Renal pelvis (tissue), 4 donors: ENCODE results near the gene NR1D2. TPM values are rescaled to one million over a fixed set of nuclear protein-coding genes. Genes with fewer than 3 reads are reported as not detected.

Experiments
- DNase-seq: peaks from one replicate; pipeline ENCODE4 v3.0.0-alpha.2; 2013
- polyA plus RNA-seq, 3 donors: library from polyadenylated mRNA; unstranded; fragments of 120-200 nt; gene quantifications; one replicate each; pipeline ENCODE4 v1.2.1, GENCODE V29; 2013; ENCODE audit not compliant: insufficient read length in 3 of 3

NR1D2 gene
- polyA plus RNA-seq, 3 donors, result 32.0 to 43.7 (median 39.6) TPM

DNA sequence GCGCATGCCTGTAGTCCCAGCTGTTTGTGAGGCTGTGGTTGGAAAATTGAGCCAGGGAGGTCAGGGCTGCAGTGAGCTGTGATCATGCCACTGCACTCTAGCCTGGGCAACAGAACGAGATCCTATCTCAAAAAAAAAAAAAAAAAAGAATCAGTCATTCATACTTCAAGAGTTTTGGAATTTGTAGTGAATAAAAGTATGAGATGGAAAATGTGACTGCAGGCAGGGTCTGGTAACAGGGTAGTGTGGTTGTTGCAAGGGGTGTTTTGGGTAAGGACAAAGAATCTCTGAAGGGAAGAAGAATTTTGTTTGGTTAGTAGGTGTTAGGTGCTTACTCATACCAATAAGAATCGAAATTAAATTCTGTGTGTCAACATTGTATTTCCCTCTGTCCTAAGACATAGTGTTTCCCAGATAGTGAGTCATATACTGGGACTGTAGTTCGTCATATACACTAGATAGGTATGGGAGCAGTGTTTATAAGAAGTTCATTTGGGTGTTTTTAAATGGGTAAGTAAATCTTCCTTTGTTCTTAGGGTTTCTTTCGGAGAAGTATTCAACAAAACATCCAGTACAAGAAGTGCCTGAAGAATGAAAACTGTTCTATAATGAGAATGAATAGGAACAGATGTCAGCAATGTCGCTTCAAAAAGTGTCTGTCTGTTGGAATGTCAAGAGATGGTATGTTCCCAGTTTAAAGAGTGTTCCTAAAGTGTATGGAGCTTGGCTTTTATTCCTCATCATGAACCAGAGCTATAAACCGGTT lies 14.2 kb downstream of the NR1D2 start:
- DNase-seq, result no peak

- DNase-seq, result no peak
Measured at GRCh38 chr3:23960649-23961048, 15.6 kb downstream of the NR1D2 start.

DNA sequence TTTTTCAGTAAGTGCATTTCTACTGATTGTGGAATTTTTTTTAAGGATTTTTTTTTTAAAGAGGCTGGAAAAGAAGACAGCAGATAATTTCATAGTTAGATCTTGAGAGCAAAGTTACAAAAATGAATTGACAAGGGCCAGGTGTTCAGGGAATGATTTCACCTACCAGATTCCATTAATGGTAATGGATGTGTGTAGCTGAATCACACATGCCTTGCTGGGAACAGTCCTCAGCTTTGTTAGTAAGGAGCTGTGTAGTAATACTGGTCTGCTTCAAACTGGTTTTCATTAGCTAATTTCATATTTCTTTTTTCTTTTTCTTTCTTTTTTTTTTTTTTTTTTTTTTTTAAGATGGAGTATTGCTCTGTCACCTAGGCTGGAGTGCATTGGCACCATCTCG lies 16.0 kb downstream of the NR1D2 start:
- no peak for DNase-seq

DNA sequence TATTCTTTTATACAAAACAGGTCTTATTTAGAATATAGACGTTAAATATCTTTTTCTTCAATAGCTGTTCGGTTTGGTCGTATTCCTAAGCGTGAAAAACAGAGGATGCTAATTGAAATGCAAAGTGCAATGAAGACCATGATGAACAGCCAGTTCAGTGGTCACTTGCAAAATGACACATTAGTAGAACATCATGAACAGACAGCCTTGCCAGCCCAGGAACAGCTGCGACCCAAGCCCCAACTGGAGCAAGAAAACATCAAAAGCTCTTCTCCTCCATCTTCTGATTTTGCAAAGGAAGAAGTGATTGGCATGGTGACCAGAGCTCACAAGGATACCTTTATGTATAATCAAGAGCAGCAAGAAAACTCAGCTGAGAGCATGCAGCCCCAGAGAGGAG lies 16.8 kb downstream of the NR1D2 start:
- DNase-seq, result no peak

DNA sequence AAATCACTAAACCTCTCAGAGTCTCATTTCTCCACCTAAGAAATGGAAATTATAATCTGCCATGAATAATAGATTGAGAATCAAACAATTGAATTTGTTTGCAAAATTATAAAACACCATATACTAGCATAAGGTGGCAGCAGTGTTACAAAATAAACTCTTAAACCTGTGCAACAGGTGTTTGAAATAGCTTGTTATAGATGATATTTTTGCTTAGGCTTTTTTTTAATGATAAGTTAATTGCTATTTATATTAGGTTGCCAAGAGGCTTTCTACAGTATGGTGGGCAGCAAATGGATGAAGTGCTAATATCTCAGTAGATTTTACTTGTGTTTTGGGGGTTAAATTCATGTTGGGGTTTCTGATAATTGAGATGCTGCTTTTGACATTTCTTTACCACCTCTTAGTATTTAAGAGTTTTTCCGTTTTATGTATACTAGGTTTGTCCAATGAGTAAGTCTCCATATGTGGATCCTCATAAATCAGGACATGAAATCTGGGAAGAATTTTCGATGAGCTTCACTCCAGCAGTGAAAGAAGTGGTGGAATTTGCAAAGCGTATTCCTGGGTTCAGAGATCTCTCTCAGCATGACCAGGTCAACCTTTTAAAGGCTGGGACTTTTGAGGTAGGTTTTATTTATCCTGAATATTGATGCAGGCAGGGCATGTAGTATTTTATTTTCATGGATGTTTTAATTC lies 19.6 kb downstream of the NR1D2 start:
- no peak for DNase-seq

GRCh38 chr3:23966328-23966727 lies 21.2 kb downstream of the NR1D2 start:
- peak; percentile 44 for DNase-seq

DNA sequence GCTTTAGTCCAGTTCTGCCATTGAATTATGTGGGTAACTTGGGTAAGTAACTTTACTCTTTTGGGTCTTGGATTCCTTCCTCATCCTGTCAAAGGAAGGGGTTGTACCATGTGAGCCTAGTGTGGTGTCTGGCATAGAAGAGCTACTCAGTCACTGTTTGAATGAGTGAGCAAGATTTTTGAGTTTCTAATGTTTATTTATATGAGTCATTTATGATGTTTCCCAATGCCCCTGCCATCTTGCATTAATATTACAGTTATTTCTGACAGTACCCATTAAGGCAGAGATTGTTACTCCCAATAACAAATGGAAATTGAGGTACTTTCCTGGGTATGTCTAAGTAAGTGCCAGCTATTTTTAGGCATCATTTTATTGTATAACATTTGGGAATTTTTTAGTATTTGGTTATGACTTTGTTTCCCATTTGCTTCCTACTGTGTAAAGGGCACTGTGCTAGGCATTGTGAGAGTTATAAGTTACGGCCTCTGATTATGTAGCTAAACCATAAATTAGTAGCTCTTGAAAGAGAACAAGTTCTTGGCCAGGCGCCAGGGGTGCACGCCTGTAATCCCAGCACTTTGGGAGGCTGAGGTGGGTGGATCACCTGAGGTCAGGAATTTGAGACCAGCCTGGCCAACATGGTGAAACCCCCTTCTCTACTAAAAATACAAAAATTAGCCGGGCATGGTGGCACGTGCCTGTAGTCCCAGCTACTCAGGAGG lies 23.5 kb downstream of the NR1D2 start:
- DNase-seq, result no peak

- DNase-seq, result no peak
Measured at GRCh38 chr3:23969393-23969792, 24.3 kb downstream of the NR1D2 start.

- no peak for DNase-seq
Measured at GRCh38 chr3:23971684-23972083, 26.6 kb downstream of the NR1D2 start.

GRCh38 chr3:23976555-23976954 lies 31.5 kb downstream of the NR1D2 start:
- DNase-seq, result no peak

DNA sequence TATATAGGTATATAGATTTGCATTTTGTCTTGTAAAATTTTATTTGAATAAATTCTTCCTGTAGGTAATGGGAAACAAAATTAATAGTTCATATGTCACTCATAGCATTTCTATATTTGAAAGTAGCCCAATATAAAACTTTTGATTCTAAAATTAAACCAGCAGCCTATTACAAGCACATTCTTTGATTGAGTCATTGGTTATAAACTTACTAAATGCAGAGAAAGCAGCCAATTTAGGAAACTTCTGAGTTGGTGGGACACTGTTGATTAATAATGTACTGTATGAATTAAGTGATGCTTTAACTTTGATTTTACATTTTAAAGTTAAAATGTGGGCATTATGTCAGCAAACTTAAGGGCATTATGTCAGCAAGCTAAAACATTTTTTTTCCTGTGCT lies 34.5 kb downstream of the NR1D2 start:
- DNase-seq, result no peak

GRCh38 chr3:23981136-23981535 lies 36.0 kb downstream of the NR1D2 start:
- DNase-seq, result no peak

GRCh38 chr3:23981955-23982354 lies 36.9 kb downstream of the NR1D2 start:
- no peak for DNase-seq

GRCh38 chr3:23984934-23985333 lies 39.8 kb downstream of the NR1D2 start:
- DNase-seq, result no peak

DNA sequence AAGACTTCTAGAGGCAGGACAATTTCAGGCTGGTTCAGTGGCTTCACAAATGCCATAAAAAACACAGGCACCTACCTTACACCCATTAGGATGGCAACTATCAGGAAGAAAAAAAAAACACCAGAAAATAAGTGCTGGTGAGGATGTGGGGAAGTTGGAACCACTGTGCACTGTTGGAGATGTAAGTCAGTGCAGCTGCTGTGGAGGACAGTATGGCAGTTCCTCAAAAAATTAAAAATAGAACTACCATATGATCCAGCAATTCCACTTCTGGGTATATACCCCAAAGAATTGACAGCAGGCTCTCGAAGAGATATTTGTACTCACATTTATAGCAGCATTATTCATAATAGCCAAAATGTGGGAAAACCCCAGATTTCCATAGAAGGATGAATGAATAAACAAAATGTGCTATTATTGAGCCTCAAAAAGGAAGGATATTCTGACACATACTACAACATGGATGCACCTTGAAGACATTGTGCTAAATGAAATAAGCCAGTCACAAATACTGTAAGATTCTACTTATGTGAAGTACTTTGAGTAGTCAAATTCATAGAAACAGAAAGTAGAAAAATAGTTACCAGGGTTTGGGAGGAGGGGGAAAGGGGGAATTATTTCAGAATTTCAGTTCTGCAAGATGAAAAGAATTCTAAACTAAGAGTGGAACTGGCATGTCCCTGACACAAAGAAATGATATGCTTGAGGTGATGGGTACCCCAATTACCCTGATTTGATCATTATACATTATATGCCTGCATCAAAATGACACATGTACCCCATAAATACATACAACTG lies 40.9 kb downstream of the NR1D2 start:
- no peak for DNase-seq

- no peak for DNase-seq
Measured at GRCh38 chr3:23987356-23987755, 42.3 kb downstream of the NR1D2 start.

GRCh38 chr3:23991306-23991682 lies 46.2 kb downstream of the NR1D2 start:
- no peak for DNase-seq

DNA sequence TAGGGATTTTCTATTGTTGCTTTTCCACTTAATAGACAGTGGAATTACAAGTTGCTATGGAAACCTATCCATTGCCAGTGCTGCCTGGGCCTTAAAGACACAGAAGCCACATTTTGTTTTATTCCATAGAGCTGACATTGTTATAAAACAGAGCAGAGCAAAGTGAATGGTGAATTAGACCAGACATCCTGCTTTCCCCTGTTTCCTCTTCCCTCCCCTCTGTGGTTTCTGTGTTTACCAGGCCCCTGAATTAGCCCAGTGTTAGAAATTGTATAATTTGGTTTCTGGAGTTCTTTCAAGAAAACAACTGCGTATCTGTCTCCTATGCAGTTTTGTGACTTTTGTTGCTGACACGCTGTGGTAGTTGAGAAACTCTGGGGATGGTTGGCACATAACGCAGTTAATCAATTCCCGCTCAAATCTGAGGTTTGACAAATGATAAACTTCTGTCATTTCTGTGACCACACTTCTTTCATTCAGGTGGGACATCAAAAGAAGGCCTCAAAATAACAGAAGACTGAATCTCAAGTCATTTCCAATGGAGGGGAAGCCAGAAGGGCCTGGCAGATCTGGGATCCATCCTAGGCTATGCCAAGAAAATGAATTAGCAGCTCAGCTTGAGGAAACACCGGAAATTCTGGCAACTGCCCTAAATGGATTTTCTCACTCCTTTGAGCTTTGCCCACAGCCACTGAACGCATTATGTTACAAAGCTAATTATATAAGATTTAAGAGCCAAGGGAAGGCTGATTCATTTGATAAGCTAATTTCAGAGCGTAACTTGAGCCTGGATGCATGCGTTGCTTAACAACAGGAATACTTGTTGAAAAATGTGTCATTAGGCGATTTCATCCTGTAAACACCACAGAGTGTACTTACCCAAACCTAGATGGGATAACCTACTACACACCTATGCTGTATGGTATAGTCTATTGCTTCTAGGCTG lies 46.9 kb downstream of the NR1D2 start:
- peak; percentile 70 for DNase-seq

- no peak for DNase-seq
Measured at GRCh38 chr3:23993556-23994243, 48.6 kb downstream of the NR1D2 start.

DNA sequence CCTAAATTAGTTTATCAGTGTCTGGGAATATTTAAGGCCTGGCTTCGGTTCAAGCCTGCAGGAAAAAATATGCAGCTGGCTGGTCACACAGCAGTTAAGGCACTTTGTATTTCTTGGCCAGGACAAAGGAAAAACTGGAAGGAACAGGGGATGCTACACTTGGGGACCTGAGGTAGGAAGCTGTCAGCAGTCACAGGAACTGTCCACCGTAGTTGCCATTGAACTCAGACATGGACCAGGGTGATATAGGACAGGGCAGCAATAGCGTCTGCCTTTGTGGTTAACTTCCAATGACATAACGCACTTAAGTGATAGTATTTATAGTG lies 49.1 kb downstream of the NR1D2 start:
- DNase-seq, result peak; percentile 48

DNA sequence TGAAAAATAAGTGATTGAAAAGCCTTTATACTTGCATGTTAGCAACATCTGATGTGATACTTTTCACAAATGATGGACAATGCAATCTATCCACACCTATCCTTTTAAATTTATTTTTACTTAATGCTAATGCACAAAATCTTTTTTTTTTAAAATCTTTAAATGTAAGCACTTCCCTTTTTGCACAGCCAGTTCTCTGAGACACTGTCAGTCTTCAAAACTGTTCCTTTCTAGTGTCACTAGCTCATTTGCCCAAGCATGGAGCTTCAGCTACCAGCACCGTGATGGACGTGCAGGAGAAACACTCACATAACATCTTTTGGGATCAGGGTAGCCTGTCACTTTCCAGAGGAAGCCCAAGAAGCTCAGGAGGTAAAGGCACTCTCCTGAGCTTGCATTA lies 50.1 kb downstream of the NR1D2 start:
- no peak for DNase-seq
